Esophagus muscularis mucosa (tissue), 4 donors: ENCODE results near the gene ARFRP1.

Experiments used
- CTCF ChIP-seq, 3 experiments: fragments of 200-600 bp in 2 of 3; fragments of 450-650 bp in 1 of 3; sonication (generic) in 2 of 3; IDR thresholded peaks; one replicate each; pipeline ENCODE4 v1.5.1; 2017 to 2019; ENCODE audit warnings: antibody characterized with exemption in 3 of 3, mild to moderate bottlenecking in 2 of 3, moderate library complexity in 1 of 3
- EP300 ChIP-seq: sonication (generic); formaldehyde crosslinking; IDR thresholded peaks from one replicate; pipeline ENCODE4 v1.6.1; 2017; ENCODE audit warnings: antibody characterized with exemption
- POLR2AphosphoS5 ChIP-seq, 2 donors: sonication (generic); formaldehyde crosslinking; IDR thresholded peaks; one replicate each; pipeline ENCODE4 v1.6.1; 2017; ENCODE audit warnings: antibody characterized with exemption in 2 of 2

DNA sequence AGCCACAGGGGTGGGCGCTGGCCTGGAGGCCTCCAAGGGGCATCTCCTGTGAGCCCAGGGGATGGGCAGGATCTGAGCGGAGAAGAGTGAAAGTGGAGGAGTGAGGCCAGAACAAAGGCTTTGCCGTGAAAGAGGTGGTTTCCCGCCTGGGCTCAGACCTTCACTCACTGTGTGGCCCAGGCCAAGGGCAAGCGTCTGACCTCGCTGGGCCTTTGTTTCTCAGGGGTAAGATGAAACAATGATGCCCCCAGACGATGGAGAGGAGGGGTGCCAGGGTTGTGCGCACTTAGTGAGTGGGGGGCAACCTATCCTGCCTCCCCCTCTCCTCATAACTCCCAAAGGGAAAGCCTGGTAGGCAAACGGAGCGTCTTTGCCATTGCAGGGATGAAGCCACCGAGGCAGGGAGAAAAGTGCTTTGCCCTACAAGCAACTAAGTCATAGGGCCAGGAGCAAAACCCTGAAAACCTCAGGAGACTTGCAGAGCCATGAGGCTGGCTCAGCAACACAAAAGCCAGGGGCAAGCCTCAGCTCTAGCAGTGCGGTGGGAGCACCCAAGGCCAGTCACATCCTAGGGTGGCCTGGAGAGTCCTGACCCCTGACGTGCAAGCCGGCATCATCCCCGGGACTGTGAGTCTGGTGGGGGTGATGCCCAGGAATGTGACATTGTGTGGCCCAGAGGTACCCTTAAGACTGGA, 53.7 kb downstream of the ARFRP1 start:
- TF ChIP-seq CTCF (IDR thresholded peaks at IDR 0.05) (no peak), EP300 (no peak), POLR2AphosphoS5 (IDR thresholded peaks at IDR 0.05) (no peak)
